BJ (cell line): ENCODE results near the gene NAGK. TPM values are rescaled to one million over a fixed set of nuclear protein-coding genes. Genes with fewer than 3 reads are reported as not detected.

Experiments used
- CTCF ChIA-PET: fragments of 350-600 bp; formaldehyde crosslinking; extraction: SDS; loops from one replicate; lab custom pipeline; 2021; ENCODE audit warnings: antibody characterized with exemption, inconsistent platforms; lab: Yijun Ruan, JAX
- POLR2A ChIA-PET: fragments of 300-600 bp; sonication (Branson Sonifier 250); formaldehyde crosslinking; extraction: SDS; loops from one replicate; lab custom pipeline; 2021; ENCODE audit warnings: antibody characterized with exemption; lab: Charles Lee
- DNase-seq: peaks from one replicate; pipeline ENCODE4 v3.0.0-alpha.2; 2011; ENCODE audit warnings: low read depth
- H3K27me3 ChIP-seq: 2 replicates; pipeline ENCODE4 v1.6.0; 2011; ENCODE audit warnings: low read length; ENCODE audit not compliant: control insufficient read depth, insufficient read depth
- H3K36me3 ChIP-seq: 2 replicates; pipeline ENCODE4 v1.5.1; 2011; ENCODE audit warnings: low read length; ENCODE audit not compliant: control insufficient read depth, insufficient read depth
- H3K4me3 ChIP-seq: 2 replicates; pipeline ENCODE4 v1.5.1; 2011; ENCODE audit warnings: low read depth, mild to moderate bottlenecking, control low read depth, low read length
- CTCF ChIP-seq: IDR thresholded peaks from 2 replicates; pipeline ENCODE4 v1.5.1; 2011; ENCODE audit warnings: low read depth, mild to moderate bottlenecking, control low read depth, inconsistent platforms, low read length, moderate library complexity; ENCODE audit not compliant: insufficient read depth
- polyA plus RNA-seq: library from polyadenylated mRNA; depleted of rRNA; stranded (reverse); fragments of >200 nt; gene quantifications from 2 replicates; pipeline ENCODE4 v1.2.3, GENCODE V29; 2011

The NAGK gene
- polyA plus RNA-seq, 1 experiment, result 118 TPM

- Histone ChIP-seq H3K27me3 (no peaks in the 10 kb centered on the region), H3K4me3 (no peak overlapping the region), H3K36me3 (peaks cover 4% of the 10 kb centered on the region; the same call in 1 of the 2 replicates)
- POLR2A ChIA-PET, result no interaction called here
- DNase-seq, result no peak
- no peak for TF ChIP-seq CTCF
- CTCF ChIA-PET, result no interaction called here
Measured at GRCh38 chr2:71108091-71108490, 39.6 kb downstream of the NAGK start.

- POLR2A ChIA-PET, result no interaction called here
Measured at GRCh38 chr2:71113843-71114242, 45.4 kb downstream of the NAGK start.

GRCh38 chr2:71117063-71117462 lies 48.6 kb downstream of the NAGK start:
- no peak overlapping the region for H3K4me3 ChIP-seq
- no peaks in the 10 kb centered on the region for H3K27me3 ChIP-seq
- peaks cover 7% of the 10 kb centered on the region for H3K36me3 ChIP-seq
- TF ChIP-seq CTCF, result no peak
- ChIA-PET POLR2A (no interaction called here), CTCF (interaction anchor here (0.9 to 1.1 kb wide), 2 partner anchors 15 to 17 kb away, joined by 3 read pairs; no protein-coding TSS in a partner anchor)
- DNase-seq, result no peak

More at GRCh38 chr2:71113843-71114242, 45.4 kb downstream of the NAGK start:
- H3K27me3 ChIP-seq, result no peaks in the 10 kb centered on the region
- no peak for TF ChIP-seq CTCF
- peaks cover 6% of the 10 kb centered on the region; the same call in 1 of the 2 replicates for H3K36me3 ChIP-seq
- no peak for DNase-seq
- CTCF ChIA-PET, result interaction anchor here (0.6 to 5.6 kb wide), 3 partner anchors 11 to 110 kb away, joined by 3 to 29 read pairs (median 3); no protein-coding TSS in a partner anchor
- no peak overlapping the region for H3K4me3 ChIP-seq

- H3K4me3 ChIP-seq, result no peak overlapping the region
- POLR2A ChIA-PET, result no interaction called here
- TF ChIP-seq CTCF, result no peak
- H3K36me3 ChIP-seq, result peaks cover 3% of the 10 kb centered on the region
- no peak for DNase-seq
- CTCF ChIA-PET, result no interaction called here
- H3K27me3 ChIP-seq, result no peaks in the 10 kb centered on the region
Measured at GRCh38 chr2:71120195-71120594, 51.7 kb downstream of the NAGK start.

- CTCF ChIA-PET, result interaction anchor here (0.7 to 2.3 kb wide), 2 partner anchors 21 to 182 kb away, joined by 3 to 14 read pairs; no protein-coding TSS in a partner anchor
- no peak for DNase-seq
- POLR2A ChIA-PET, result no interaction called here
- Histone ChIP-seq H3K36me3 (peaks cover 4% of the 10 kb centered on the region), H3K27me3 (no peaks in the 10 kb centered on the region), H3K4me3 (no peak overlapping the region)
- TF ChIP-seq CTCF, result no peak
Measured at GRCh38 chr2:71121479-71121878, 53.0 kb downstream of the NAGK start.
